GM10266 (cell line): ENCODE results near the gene FUS.
"Not testable (repeated sequence)": the region's sequence is repeated elsewhere in the genome, so short reads cannot be mapped to it uniquely, and the experiment has no call there.

Experiments
- DNase-seq: peaks from one replicate; pipeline ENCODE4 v3.0.0; 2012; ENCODE audit errors: extremely low spot score
- CTCF ChIP-seq: IDR thresholded peaks from 2 replicates; pipeline ENCODE4 v1.5.1; 2012; ENCODE audit warnings: mild to moderate bottlenecking, low read depth; ENCODE audit not compliant: control insufficient read depth, insufficient read depth; ENCODE audit errors: missing control alignments

The FUS gene

GRCh38 chr16:31145398-31145990, 34.4 kb upstream of the FUS start:
- DNase-seq: no peak

GRCh38 chr16:31147574-31147973, 32.4 kb upstream of the FUS start:
- no peak for DNase-seq
- no peak for TF ChIP-seq CTCF

More at GRCh38 chr16:31145398-31145990, 34.4 kb upstream of the FUS start:
- no peak for TF ChIP-seq CTCF

GRCh38 chr16:31148281-31148728, 31.6 kb upstream of the FUS start:
- no peak for DNase-seq
- TF ChIP-seq CTCF: no peak

- TF ChIP-seq CTCF: no peak
- DNase-seq: no peak
Observed at GRCh38 chr16:31148896-31149295, 31.0 kb upstream of the FUS start.

- no peak for DNase-seq
Observed at GRCh38 chr16:31149332-31149731, 30.6 kb upstream of the FUS start.

GRCh38 chr16:31149894-31150890, 29.7 kb upstream of the FUS start, which contains the start of gene PRSS36:
TSS of gene PRSS36 (minus strand) at chr16:31150066. CDS start at chr16:31150035, 31 bp downstream.
- DNase-seq: no peak
- no peak for TF ChIP-seq CTCF

More at GRCh38 chr16:31149332-31149731, 30.6 kb upstream of the FUS start:
- TF ChIP-seq CTCF: no peak

- DNase-seq: not testable (repeated sequence)
Observed at GRCh38 chr16:31150976-31151375, 29.0 kb upstream of the FUS start.
